Brain microvascular endothelial cell (primary cell): Measurements from ENCODE around the gene ACER3.
"Not testable (repeated sequence)": the region's sequence is repeated elsewhere in the genome, so short reads cannot be mapped to it uniquely, and the experiment has no call there.

ENCODE experiments used
- DNase-seq: peaks from one replicate; pipeline ENCODE4 v3.0.0-alpha.2; 2020
- H3K27ac ChIP-seq: fragments of 250-450 bp; sonication (Bioruptor Pico); 2 replicates; pipeline ENCODE4 v1.5.1; 2020; ENCODE audit warnings: mild to moderate bottlenecking, moderate library complexity
- H3K27me3 ChIP-seq: fragments of 250-450 bp; sonication (Bioruptor Pico); replicated peaks from 2 replicates; pipeline ENCODE4 v1.5.1; 2020; ENCODE audit warnings: mild to moderate bottlenecking
- H3K36me3 ChIP-seq: fragments of 250-450 bp; sonication (Bioruptor Pico); replicated peaks from 2 replicates; pipeline ENCODE4 v1.5.1; 2020; ENCODE audit warnings: mild to moderate bottlenecking
- H3K4me3 ChIP-seq: 2 replicates; pipeline ENCODE4 v1.5.1; 2011; ENCODE audit warnings: low read depth, mild to moderate bottlenecking, control low read depth, low read length, moderate library complexity
- in situ Hi-C: cut with HindIII; loops from 2 replicates; pipeline ENCODE4 v1.10.0; 2017; ENCODE audit warnings: low sequenced_read_pairs, low pct_ligation_motif_present
- TF ChIP-seq, protein P1 (sequence below): IDR thresholded peaks from 2 replicates; pipeline ENCODE4 v1.5.1; 2011; ENCODE audit warnings: low read depth, mild to moderate bottlenecking, moderate library complexity, low read length, control low read depth, inconsistent platforms; ENCODE audit errors: missing control alignments

Gene ACER3

GRCh38 chr11:77055913-77056312 is 195.2 kb downstream of the ACER3 start:
- Histone ChIP-seq H3K36me3 (no peaks in the 10 kb centered on the region), H3K27ac (no peak overlapping the region), H3K4me3 (no peak overlapping the region), H3K27me3 (no peaks in the 10 kb centered on the region)
- in situ Hi-C loops = no loop called here
- DNase-seq = no peak
- TF ChIP-seq, protein P1, sequence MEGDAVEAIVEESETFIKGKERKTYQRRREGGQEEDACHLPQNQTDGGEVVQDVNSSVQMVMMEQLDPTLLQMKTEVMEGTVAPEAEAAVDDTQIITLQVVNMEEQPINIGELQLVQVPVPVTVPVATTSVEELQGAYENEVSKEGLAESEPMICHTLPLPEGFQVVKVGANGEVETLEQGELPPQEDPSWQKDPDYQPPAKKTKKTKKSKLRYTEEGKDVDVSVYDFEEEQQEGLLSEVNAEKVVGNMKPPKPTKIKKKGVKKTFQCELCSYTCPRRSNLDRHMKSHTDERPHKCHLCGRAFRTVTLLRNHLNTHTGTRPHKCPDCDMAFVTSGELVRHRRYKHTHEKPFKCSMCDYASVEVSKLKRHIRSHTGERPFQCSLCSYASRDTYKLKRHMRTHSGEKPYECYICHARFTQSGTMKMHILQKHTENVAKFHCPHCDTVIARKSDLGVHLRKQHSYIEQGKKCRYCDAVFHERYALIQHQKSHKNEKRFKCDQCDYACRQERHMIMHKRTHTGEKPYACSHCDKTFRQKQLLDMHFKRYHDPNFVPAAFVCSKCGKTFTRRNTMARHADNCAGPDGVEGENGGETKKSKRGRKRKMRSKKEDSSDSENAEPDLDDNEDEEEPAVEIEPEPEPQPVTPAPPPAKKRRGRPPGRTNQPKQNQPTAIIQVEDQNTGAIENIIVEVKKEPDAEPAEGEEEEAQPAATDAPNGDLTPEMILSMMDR = no peak

GRCh38 chr11:77056814-77057402 is 196.2 kb downstream of the ACER3 start:
- in situ Hi-C loops = no loop called here
- no peaks in the 10 kb centered on the region for H3K36me3 ChIP-seq
- H3K27ac ChIP-seq = no peak overlapping the region
- DNase-seq = no peak
- H3K27me3 ChIP-seq = no peaks in the 10 kb centered on the region
- H3K4me3 ChIP-seq = no peak overlapping the region
- TF ChIP-seq, protein P1 = no peak

GRCh38 chr11:77057938-77058474 is 197.3 kb downstream of the ACER3 start:
- H3K36me3 ChIP-seq = no peaks in the 10 kb centered on the region
- no peak for DNase-seq
- in situ Hi-C loops = no loop called here
- no peaks in the 10 kb centered on the region for H3K27me3 ChIP-seq
- no peak overlapping the region for H3K27ac ChIP-seq
- TF ChIP-seq, protein P1 = no peak
- H3K4me3 ChIP-seq = no peak overlapping the region

DNA sequence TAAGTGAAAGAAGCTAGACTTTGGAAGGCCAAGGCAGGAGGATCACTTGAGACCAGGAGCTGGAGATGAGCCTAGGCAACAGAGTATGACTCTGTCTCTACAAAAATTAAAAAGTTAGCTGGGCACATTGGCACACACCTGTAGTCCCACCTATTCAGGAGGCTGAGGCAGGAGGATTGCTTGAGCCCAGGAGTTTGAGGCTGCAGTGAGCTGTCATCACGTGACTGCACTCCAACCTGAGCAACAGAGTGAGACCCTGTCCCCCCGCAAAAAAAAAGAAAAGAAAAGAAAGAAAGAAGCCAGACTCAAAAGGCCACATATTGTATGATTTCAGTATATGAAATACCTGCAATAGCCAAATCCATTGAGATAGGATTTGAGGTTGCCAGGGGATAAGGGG is 198.2 kb downstream of the ACER3 start:
- TF ChIP-seq, protein P1 = no peak
- no peak for DNase-seq
- in situ Hi-C loops = no loop called here
- Histone ChIP-seq H3K27ac (no peak overlapping the region), H3K27me3 (no peaks in the 10 kb centered on the region), H3K4me3 (no peak overlapping the region), H3K36me3 (no peaks in the 10 kb centered on the region)

DNA sequence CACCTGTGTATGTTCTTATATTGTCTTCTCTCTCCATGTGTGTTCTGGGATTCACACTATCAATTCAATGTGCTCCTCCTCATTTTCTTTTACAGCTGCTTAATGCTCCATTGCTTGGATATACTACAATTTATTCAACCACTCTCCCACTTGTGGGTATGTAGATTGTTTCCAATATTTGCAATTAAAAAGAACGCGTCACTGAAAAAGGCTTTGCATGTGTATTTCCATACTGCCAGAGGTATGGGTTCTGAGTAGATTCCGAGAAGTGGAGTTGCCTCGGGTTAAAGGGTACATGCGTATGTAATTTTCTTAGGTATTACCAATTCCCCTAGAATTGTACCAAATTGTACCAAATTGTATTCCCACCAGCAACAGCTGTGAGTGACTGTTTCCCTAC is 199.1 kb downstream of the ACER3 start:
- Histone ChIP-seq H3K36me3 (no peaks in the 10 kb centered on the region), H3K27ac (no peak overlapping the region), H3K27me3 (no peaks in the 10 kb centered on the region), H3K4me3 (no peak overlapping the region)
- no peak for DNase-seq
- in situ Hi-C loops = no loop called here
- TF ChIP-seq, protein P1 = no peak

GRCh38 chr11:77060234-77060633 is 199.5 kb downstream of the ACER3 start:
- TF ChIP-seq, protein P1 = no peak
- Histone ChIP-seq H3K36me3 (no peaks in the 10 kb centered on the region), H3K27me3 (no peaks in the 10 kb centered on the region), H3K27ac (no peak overlapping the region), H3K4me3 (no peak overlapping the region)
- in situ Hi-C loops = no loop called here
- DNase-seq = no peak

DNA sequence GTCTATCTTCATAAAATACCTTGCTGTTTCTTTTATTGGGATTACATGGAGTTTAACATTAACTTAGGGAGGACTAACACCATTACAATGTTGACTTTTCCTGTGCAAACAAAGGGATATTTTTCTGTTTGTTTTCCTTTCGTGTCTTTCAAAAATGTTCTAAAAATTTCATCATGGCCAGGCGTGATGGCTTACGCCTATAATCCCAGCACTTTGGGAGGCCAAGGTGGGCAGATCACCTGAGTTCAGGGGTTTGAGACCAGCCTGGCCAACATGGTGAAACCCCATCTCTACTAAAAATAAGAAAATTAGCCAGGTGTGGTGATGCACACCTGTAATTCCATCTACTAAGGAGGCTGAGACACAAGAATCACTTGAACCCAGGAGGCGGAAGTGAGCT is 200.5 kb downstream of the ACER3 start:
- H3K4me3 ChIP-seq, in situ Hi-C loops, DNase-seq: not testable (repeated sequence)

More for the DNA sequence above, 200.5 kb downstream of the ACER3 start:
- not testable (repeated sequence) for H3K27me3 ChIP-seq, H3K27ac ChIP-seq, H3K36me3 ChIP-seq
